ENCODE data around the gene QSOX2. TPM values are rescaled to one million over a fixed set of nuclear protein-coding genes. Genes with fewer than 3 reads are reported as not detected.

The QSOX2 gene
- total and polyA plus RNA-seq, 4 donors: 4.9 to 12.2 (median 10.3) TPM

DNA sequence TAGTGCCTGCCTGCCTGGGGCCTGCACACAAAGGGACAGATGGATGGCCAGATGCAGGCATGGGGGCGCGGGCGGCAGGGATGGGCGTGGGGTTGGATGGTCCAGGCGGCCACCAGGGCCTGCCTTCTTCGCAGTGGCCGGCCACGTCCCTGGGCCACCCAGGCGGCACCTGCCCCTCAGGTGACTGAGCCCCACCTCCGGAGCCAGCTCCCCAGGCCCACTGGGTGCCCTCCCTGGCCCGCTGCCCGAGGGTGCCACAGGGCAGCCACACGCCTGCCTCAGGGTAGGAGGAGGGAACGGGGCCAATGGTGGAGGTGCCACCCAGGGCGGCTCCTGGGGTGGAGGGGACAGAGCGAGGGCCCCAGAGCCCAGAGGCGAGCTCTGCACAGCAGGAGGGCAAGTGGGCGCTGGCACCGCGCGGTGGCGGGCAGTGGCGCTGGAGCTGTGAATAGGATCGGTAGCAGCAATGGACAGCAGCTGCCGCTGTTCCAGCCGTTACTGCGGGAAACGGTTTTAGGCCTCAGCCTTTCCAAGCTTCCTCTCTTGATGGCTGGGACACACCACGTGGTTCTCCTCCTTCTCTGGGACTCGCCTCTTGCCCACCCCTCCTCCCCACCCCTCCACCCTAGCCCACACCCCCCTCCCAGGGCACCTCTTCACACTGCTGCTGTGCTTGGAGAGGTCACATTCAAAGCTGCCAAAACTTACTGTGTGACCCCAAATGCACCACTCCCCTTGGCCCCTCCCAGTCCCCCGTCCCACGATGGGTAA, 59.8 kb downstream of the QSOX2 start:
- TF ChIP-seq, protein P1, sequence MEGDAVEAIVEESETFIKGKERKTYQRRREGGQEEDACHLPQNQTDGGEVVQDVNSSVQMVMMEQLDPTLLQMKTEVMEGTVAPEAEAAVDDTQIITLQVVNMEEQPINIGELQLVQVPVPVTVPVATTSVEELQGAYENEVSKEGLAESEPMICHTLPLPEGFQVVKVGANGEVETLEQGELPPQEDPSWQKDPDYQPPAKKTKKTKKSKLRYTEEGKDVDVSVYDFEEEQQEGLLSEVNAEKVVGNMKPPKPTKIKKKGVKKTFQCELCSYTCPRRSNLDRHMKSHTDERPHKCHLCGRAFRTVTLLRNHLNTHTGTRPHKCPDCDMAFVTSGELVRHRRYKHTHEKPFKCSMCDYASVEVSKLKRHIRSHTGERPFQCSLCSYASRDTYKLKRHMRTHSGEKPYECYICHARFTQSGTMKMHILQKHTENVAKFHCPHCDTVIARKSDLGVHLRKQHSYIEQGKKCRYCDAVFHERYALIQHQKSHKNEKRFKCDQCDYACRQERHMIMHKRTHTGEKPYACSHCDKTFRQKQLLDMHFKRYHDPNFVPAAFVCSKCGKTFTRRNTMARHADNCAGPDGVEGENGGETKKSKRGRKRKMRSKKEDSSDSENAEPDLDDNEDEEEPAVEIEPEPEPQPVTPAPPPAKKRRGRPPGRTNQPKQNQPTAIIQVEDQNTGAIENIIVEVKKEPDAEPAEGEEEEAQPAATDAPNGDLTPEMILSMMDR (IDR thresholded peaks at IDR 0.05; ENCODE audit: control extremely low read depth, extremely low read depth): no peak
- Histone ChIP-seq H3K36me3 (ENCODE audit: control insufficient read depth in 4 of 4, insufficient read depth in 4 of 4, low read length in 4 of 4) (no peaks in the 10 kb centered on the region), H3K27ac (ENCODE audit: low read depth in 1 of 2, low read length in 1 of 2) (no peak overlapping the region), H3K4me3 (no peak overlapping the region), H3K9ac (ENCODE audit: insufficient read depth in 1 of 2, low read length in 2 of 2) (no peak overlapping the region), H3K4me1 (ENCODE audit: control insufficient read depth in 5 of 5, insufficient read depth in 5 of 5, low read length in 5 of 5) (no peaks in the 10 kb centered on the region), H3K9me3 (ENCODE audit: control insufficient read depth in 4 of 4, insufficient read depth in 3 of 4, low read length in 3 of 4) (peaks cover 0 to 4% (median 0%) of the 10 kb centered on the region in 4 donors), H3K27me3 (ENCODE audit: control insufficient read depth in 3 of 3, insufficient read depth in 3 of 3, low read length in 2 of 3) (peaks cover 4 to 28% (median 22%) of the 10 kb centered on the region in 3 donors)
- ATAC-seq (ENCODE audit: insufficient read depth, low FRiP score) (no peak), DNase-seq (no peak)
- WGBS, 2 donors: 65 to 66% methylated on average over 31 to 32 of the region's 32 CpGs

DNA sequence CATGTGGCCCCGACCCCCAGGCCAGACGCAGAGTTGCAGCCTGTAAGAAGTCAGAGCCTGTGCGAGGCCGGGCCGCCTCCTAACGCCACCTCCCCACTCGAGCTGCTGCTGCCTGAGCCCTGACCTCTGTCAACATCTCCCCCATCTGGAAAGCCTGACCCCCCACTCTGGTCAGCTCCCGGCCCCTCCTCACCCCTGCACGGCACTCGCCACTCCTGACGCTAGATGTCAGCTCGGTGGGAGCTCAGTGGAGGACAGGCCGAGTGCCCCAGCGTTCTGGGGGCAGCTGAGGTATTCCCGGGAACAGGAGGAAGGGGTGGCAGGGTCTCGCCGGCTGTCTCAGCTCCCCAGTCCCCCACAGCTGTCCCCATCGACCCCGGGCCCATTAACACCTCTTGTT, 60.5 kb downstream of the QSOX2 start:
- 43 to 57% methylated on average over 16 to 19 of the region's 19 CpGs for WGBS, 2 donors

DNA sequence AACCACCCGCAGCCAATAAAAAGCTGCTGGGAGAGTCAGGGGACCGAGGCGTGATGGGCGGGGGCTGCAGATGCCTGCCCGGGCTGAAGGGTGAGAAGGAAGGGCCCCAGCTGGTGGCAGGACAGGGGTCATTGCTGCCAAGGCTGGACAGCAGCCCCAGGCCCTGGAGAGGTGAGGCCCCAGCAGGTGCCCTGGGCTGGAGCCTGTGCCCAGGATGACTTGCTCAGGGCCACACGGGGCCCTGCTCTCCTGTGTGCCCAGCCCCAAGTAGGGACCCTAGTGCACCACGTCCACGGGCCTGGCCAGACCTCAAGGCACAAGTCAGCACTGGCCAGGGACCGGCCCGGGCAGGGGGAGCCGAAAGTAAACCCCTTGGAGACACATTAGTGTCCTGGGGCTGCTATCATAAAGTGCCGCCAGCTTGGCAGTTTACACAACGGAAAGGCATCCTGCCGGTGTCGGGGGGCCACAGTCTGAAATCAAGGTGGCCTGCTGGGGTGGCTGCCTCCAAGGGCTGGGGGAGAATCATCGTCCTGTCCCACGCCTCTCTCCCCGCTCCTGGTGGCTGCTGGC, 62.7 kb downstream of the QSOX2 start:
- DNase-seq (no peak), ATAC-seq (ENCODE audit: insufficient read depth, low FRiP score) (no peak)
- H3K36me3 ChIP-seq (ENCODE audit: control insufficient read depth in 4 of 4, insufficient read depth in 4 of 4, low read length in 4 of 4): no peaks in the 10 kb centered on the region
- TF ChIP-seq, protein P1 (IDR thresholded peaks at IDR 0.05; ENCODE audit: control extremely low read depth, extremely low read depth): no peak
- H3K4me3 ChIP-seq: no peak overlapping the region
- peaks cover 0 to 16% (median 8%) of the 10 kb centered on the region in 3 donors for H3K27me3 ChIP-seq (ENCODE audit: control insufficient read depth in 3 of 3, insufficient read depth in 3 of 3, low read length in 2 of 3)
- H3K9ac ChIP-seq (ENCODE audit: insufficient read depth in 1 of 2, low read length in 2 of 2): no peak overlapping the region
- H3K9me3 ChIP-seq (ENCODE audit: control insufficient read depth in 4 of 4, insufficient read depth in 3 of 4, low read length in 3 of 4): peaks cover 0 to 4% (median 0%) of the 10 kb centered on the region in 4 donors
- H3K4me1 ChIP-seq (ENCODE audit: control insufficient read depth in 5 of 5, insufficient read depth in 5 of 5, low read length in 5 of 5): no peaks in the 10 kb centered on the region
- H3K27ac ChIP-seq (ENCODE audit: low read depth in 1 of 2, low read length in 1 of 2): no peak overlapping the region
- WGBS, 2 donors: 79 to 83% methylated on average over 18 of the region's 18 CpGs

More for the DNA sequence above, 60.5 kb downstream of the QSOX2 start:
- H3K27ac ChIP-seq (ENCODE audit: low read depth in 1 of 2, low read length in 1 of 2): no peak overlapping the region
- TF ChIP-seq, protein P1 (IDR thresholded peaks at IDR 0.05; ENCODE audit: control extremely low read depth, extremely low read depth): no peak
- DNase-seq (no peak), ATAC-seq (ENCODE audit: insufficient read depth, low FRiP score) (no peak)
- no peaks in the 10 kb centered on the region for H3K36me3 ChIP-seq (ENCODE audit: control insufficient read depth in 4 of 4, insufficient read depth in 4 of 4, low read length in 4 of 4)
- H3K4me3 ChIP-seq: no peak overlapping the region
- H3K4me1 ChIP-seq (ENCODE audit: control insufficient read depth in 5 of 5, insufficient read depth in 5 of 5, low read length in 5 of 5): no peaks in the 10 kb centered on the region
- no peak overlapping the region for H3K9ac ChIP-seq (ENCODE audit: insufficient read depth in 1 of 2, low read length in 2 of 2)
- H3K9me3 ChIP-seq (ENCODE audit: control insufficient read depth in 4 of 4, insufficient read depth in 3 of 4, low read length in 3 of 4): no peaks in the 10 kb centered on the region
- peaks cover 3 to 21% (median 15%) of the 10 kb centered on the region in 3 donors for H3K27me3 ChIP-seq (ENCODE audit: control insufficient read depth in 3 of 3, insufficient read depth in 3 of 3, low read length in 2 of 3)
